IMR-90 (cell line): ENCODE results near the gene SDK1. TPM values are rescaled to one million over a fixed set of nuclear protein-coding genes. Genes with fewer than 3 reads are reported as not detected.

Source experiments
- ATAC-seq: fragments of 200-7000 bp; cut with Tn5 transposase; 2 replicates; pipeline ENCODE4 v1.9.1; 2020; ENCODE audit warnings: low read depth, mild to moderate bottlenecking, moderate library complexity
- BruUV-seq: library from RNA; stranded (reverse); fragments of 400-500 nt; replicated peaks from 2 replicates; lab custom pipeline; 2021; lab: Mats Ljungman, UMichigan
- CTCF ChIA-PET: fragments of 300-600 bp; formaldehyde crosslinking; extraction: SDS; loops from one replicate; lab custom pipeline; 2021; ENCODE audit warnings: antibody characterized with exemption; lab: Yijun Ruan, JAX
- POLR2A ChIA-PET: fragments of 300-600 bp; sonication (Branson Sonifier 250); formaldehyde crosslinking; loops from one replicate; lab custom pipeline; 2022; ENCODE audit warnings: antibody characterized with exemption; ENCODE audit not compliant: unreplicated experiment; lab: Charles Lee
- DNase-seq: peaks from one replicate; pipeline ENCODE4 v3.0.0; 2013
- H2AFZ ChIP-seq: replicated peaks from 2 replicates; pipeline ENCODE3; 2013; ENCODE audit warnings: low read length, mild to moderate bottlenecking; ENCODE audit not compliant: poor library complexity
- H2AK5ac ChIP-seq: 2 replicates; pipeline ENCODE4 v1.6.1; 2013; ENCODE audit warnings: low read depth, low read length, inconsistent platforms
- H2AK9ac ChIP-seq: replicated peaks from 2 replicates; pipeline ENCODE3; 2013; ENCODE audit warnings: mild to moderate bottlenecking, low read depth, low read length, moderate library complexity; ENCODE audit not compliant: poor library complexity
- H2BK120ac ChIP-seq: 2 replicates; pipeline ENCODE4 v1.6.1; 2013; ENCODE audit warnings: low read depth, low read length, inconsistent platforms
- H2BK15ac ChIP-seq: 3 replicates; pipeline ENCODE4 v1.6.1; 2013; ENCODE audit warnings: low read depth, low read length, inconsistent platforms
- H2BK20ac ChIP-seq: 2 replicates; pipeline ENCODE4 v1.6.1; 2013; ENCODE audit warnings: low read depth, mild to moderate bottlenecking, inconsistent platforms, low read length, moderate library complexity
- H2BK5ac ChIP-seq: 2 replicates; pipeline ENCODE4 v1.6.1; 2013; ENCODE audit warnings: mild to moderate bottlenecking, low read depth, low read length, inconsistent platforms; ENCODE audit not compliant: poor library complexity, severe bottlenecking
- H3K14ac ChIP-seq: replicated peaks from 2 replicates; pipeline ENCODE4 v1.6.1; 2013; ENCODE audit warnings: low read depth, low read length, inconsistent platforms
- H3K18ac ChIP-seq: 2 replicates; pipeline ENCODE4 v1.6.1; 2013; ENCODE audit warnings: low read depth, low read length, control low read depth
- H3K23ac ChIP-seq: 2 replicates; pipeline ENCODE4 v1.6.1; 2013; ENCODE audit warnings: low read depth, low read length, inconsistent platforms
- H3K27ac ChIP-seq: 2 replicates; pipeline ENCODE4 v1.5.1; 2013; ENCODE audit warnings: mild to moderate bottlenecking, control low read depth, low read length; ENCODE audit not compliant: insufficient read depth
- H3K27me3 ChIP-seq: 2 replicates; pipeline ENCODE4 v1.6.1; 2013; ENCODE audit warnings: low read length; ENCODE audit not compliant: control insufficient read depth, insufficient read depth
- H3K36me3 ChIP-seq: 2 replicates; pipeline ENCODE4 v1.6.1; 2013; ENCODE audit warnings: low read length, mixed read lengths; ENCODE audit not compliant: control insufficient read depth, insufficient read depth
- H3K4ac ChIP-seq: 2 replicates; pipeline ENCODE4 v1.6.1; 2013; ENCODE audit warnings: low read depth, low read length, inconsistent platforms
- H3K4me1 ChIP-seq: 2 replicates; pipeline ENCODE4 v1.6.1; 2013; ENCODE audit warnings: low read length, mixed read lengths; ENCODE audit not compliant: control insufficient read depth, insufficient read depth
- H3K4me2 ChIP-seq: 2 replicates; pipeline ENCODE4 v1.6.1; 2013; ENCODE audit warnings: low read depth, mild to moderate bottlenecking, control low read depth, low read length, moderate library complexity
- H3K4me3 ChIP-seq: 2 replicates; pipeline ENCODE4 v1.5.1; 2013; ENCODE audit warnings: low read depth, mild to moderate bottlenecking, control low read depth, low read length, moderate library complexity; ENCODE audit not compliant: insufficient read depth
- H3K56ac ChIP-seq: 2 replicates; pipeline ENCODE4 v1.6.1; 2013; ENCODE audit warnings: low read length, inconsistent platforms; ENCODE audit not compliant: insufficient read depth; ENCODE audit errors: extremely low read depth
- H3K79me1 ChIP-seq, 2 experiments: 2 replicates each; pipeline ENCODE4 v1.6.1; 2013; ENCODE audit warnings: low read length in 2 of 2, inconsistent platforms in 1 of 2, low read depth in 1 of 2
- H3K9ac ChIP-seq: 2 replicates; pipeline ENCODE4 v1.6.1; 2013; ENCODE audit warnings: low read depth, low read length, control low read depth
- H3K9me1 ChIP-seq: 2 replicates; pipeline ENCODE4 v1.6.1; 2013; ENCODE audit warnings: low read length, inconsistent platforms; ENCODE audit not compliant: insufficient read depth
- H3K9me3 ChIP-seq: 2 replicates; pipeline ENCODE4 v1.6.1; 2013; ENCODE audit warnings: low read length; ENCODE audit not compliant: control insufficient read depth, insufficient read depth
- H4K20me1 ChIP-seq: 2 replicates; pipeline ENCODE4 v1.6.1; 2013; ENCODE audit warnings: low read length, inconsistent platforms; ENCODE audit not compliant: insufficient read depth
- H4K5ac ChIP-seq: 2 replicates; pipeline ENCODE4 v1.6.1; 2013; ENCODE audit warnings: mild to moderate bottlenecking, low read depth, low read length, control low read depth
- H4K8ac ChIP-seq, 2 experiments: 2 replicates each; pipeline ENCODE4 v1.6.1; 2013; ENCODE audit warnings: low read depth in 2 of 2, low read length in 2 of 2, control low read depth in 1 of 2, inconsistent platforms in 1 of 2
- H4K91ac ChIP-seq: 2 replicates; pipeline ENCODE4 v1.6.1; 2013; ENCODE audit warnings: low read depth, low read length, inconsistent platforms; ENCODE audit not compliant: insufficient read depth
- BHLHE40 ChIP-seq: fragments of 150-350 bp; IDR thresholded peaks from 2 replicates; pipeline ENCODE4 v1.6.1; 2016; ENCODE audit warnings: mild to moderate bottlenecking, low read depth, low read length
- CHD1 ChIP-seq: IDR thresholded peaks from 2 replicates; pipeline ENCODE4 v1.6.1; 2012; ENCODE audit warnings: low read depth, low read length, improper control_type of control experiment
- CTCF ChIP-seq: conservative IDR thresholded peaks from 2 replicates; pipeline ENCODE4 v1.5.1; 2012; ENCODE audit warnings: mild to moderate bottlenecking, low read depth, low read length, improper control_type of control experiment
- FOS ChIP-seq: fragments of 150-350 bp; IDR thresholded peaks from 2 replicates; pipeline ENCODE4 v1.6.1; 2016; ENCODE audit warnings: low read depth, low read length
- MAFK ChIP-seq: IDR thresholded peaks from 2 replicates; pipeline ENCODE4 v1.6.1; 2012; ENCODE audit warnings: low read depth, low read length, improper control_type of control experiment
- MXI1 ChIP-seq: IDR thresholded peaks from 2 replicates; pipeline ENCODE4 v1.6.1; 2012; ENCODE audit warnings: low read depth, mild to moderate bottlenecking, low read length, moderate library complexity, borderline replicate concordance
- POLR2A ChIP-seq: IDR thresholded peaks from 2 replicates; pipeline ENCODE4 v1.6.1; 2012; ENCODE audit warnings: mild to moderate bottlenecking, low read depth, low read length
- RFX5 ChIP-seq: IDR thresholded peaks from 2 replicates; pipeline ENCODE4 v1.8.0; 2012; ENCODE audit warnings: low read depth, mild to moderate bottlenecking, low read length, moderate library complexity
- SMC3 ChIP-seq: fragments of 150-350 bp; IDR thresholded peaks from 2 replicates; pipeline ENCODE4 v1.6.1; 2016; ENCODE audit warnings: low read depth, mild to moderate bottlenecking, antibody characterized with exemption, low read length, moderate library complexity
- USF2 ChIP-seq: fragments of 150-350 bp; IDR thresholded peaks from 2 replicates; pipeline ENCODE4 v1.6.1; 2017; ENCODE audit warnings: mild to moderate bottlenecking, antibody characterized with exemption, low read length, low read depth
- WGBS, 2 experiments: methylation state at CpG; one replicate each; pipeline versions ENCODE4 v1.1.5 to v1.1.7; 2013; ENCODE audit warnings: missing lambda C conversion rate in 2 of 2; ENCODE audit not compliant: insufficient read length in 1 of 2; ENCODE audit errors: extremely low coverage in 2 of 2; 5-methylcytosine and 5-hydroxymethylcytosine counted together
- dilution Hi-C: fragments of 300-500 bp; cut with HindIII; formaldehyde crosslinking; loops from one replicate; pipeline ENCODE4 v1.14.3; 2018; ENCODE audit warnings: low sequenced_read_pairs; ENCODE audit not compliant: unreplicated experiment
- in situ Hi-C: fragments of 300-500 bp; cut with MboI; formaldehyde crosslinking; loops from 3 replicates; pipeline ENCODE4 v1.14.3; 2019; ENCODE audit warnings: low sequenced_read_pairs, inconsistent platforms, mixed read lengths
- intact Hi-C: fragments of 100-400 bp; cut with micrococcal nuclease; formaldehyde crosslinking; loops from 2 replicates; pipeline ENCODE4 v1.10.0; 2022
- polyA plus RNA-seq, 3 experiments: library from polyadenylated mRNA; depleted of rRNA; stranded (reverse); fragments of >200 nt; gene quantifications; 2 replicates each; pipeline ENCODE4 v1.2.3, GENCODE V29; 2012; ENCODE audit warnings: low replicate concordance in 1 of 3
- total RNA-seq: library from RNA; depleted of rRNA; stranded (reverse); fragments of >200 nt; gene quantifications from 2 replicates; pipeline ENCODE4 v1.2.3, GENCODE V29; 2012

Gene SDK1
- total and polyA plus RNA-seq, 2 of the 4 experiments (the other 2 are of a cell fraction), result 1.5 to 1.6 TPM

- Histone ChIP-seq H2AK9ac (no peak overlapping the region), H3K56ac (no peak overlapping the region), H2BK15ac (no peak overlapping the region), H2AK5ac (no peak overlapping the region), H3K4me2 (no peak overlapping the region), H3K27me3 (no peaks in the 10 kb centered on the region), H2AFZ (no peak overlapping the region), H4K8ac (no peak overlapping the region), H3K14ac (no peak overlapping the region), H2BK5ac (no peak overlapping the region), H3K4ac (no peak overlapping the region), H2BK20ac (no peak overlapping the region), H3K4me3 (no peak overlapping the region), H3K4me1 (no peaks in the 10 kb centered on the region), H3K79me1 (no peaks in the 10 kb centered on the region), H3K9me1 (no peaks in the 10 kb centered on the region), H4K20me1 (no peaks in the 10 kb centered on the region), H4K5ac (no peak overlapping the region), H3K9me3 (peaks cover 4% of the 10 kb centered on the region; the same call in 1 of the 2 replicates), H4K91ac (no peak overlapping the region), H2BK120ac (no peak overlapping the region), H3K27ac (no peak overlapping the region), H3K18ac (no peak overlapping the region), H3K23ac (no peak overlapping the region), H3K36me3 (no peaks in the 10 kb centered on the region), H3K9ac (no peak overlapping the region)
- in situ Hi-C loops (loop anchor here (10.0 kb wide), 1 partner anchor 1009 kb away; no protein-coding TSS in a partner anchor), intact Hi-C loops (no loop called here), dilution Hi-C loops (no loop called here)
- TF ChIP-seq RFX5 (no peak), CHD1 (no peak), BHLHE40 (no peak), USF2 (no peak), POLR2A (no peak), CTCF (no peak), MAFK (no peak), FOS (no peak), MXI1 (no peak), SMC3 (no peak)
- no peak for DNase-seq
- BruUV-seq, result no TSS peak
- WGBS, 2 experiments, result no CpG with 5 or more reads among the region's 4 CpGs
- POLR2A ChIA-PET, result no interaction called here
- CTCF ChIA-PET, result no interaction called here
- no peak for ATAC-seq
Observed at GRCh38 chr7:3893789-3894153, 592.7 kb downstream of the SDK1 start.
